ENCODE results near the gene LIG4. TPM values are rescaled to one million over a fixed set of nuclear protein-coding genes. Genes with fewer than 3 reads are reported as not detected.

Gene LIG4
- total RNA-seq, 1 experiment from 2014 or later, result 6.4 TPM

DNA sequence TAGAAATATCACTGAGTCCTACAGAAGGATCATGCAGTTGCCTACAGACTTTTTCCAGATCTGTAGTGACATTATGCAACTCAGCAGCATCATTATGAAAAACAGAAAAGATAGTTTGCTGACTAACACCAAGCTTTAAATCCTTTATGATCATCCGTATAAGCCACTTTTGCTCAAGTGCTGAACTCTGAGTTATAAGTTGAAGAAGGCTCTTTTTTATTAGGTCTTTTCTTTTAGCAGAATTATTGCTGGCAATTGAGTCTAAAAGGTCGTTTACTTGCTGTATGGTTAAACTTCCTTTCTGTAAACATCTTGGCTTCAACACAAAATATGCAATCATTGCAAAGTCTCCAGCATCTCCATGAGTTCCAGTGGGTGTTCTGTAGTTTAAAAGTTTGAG lies 4.8 kb downstream of the LIG4 start:
- Histone ChIP-seq H3K36me3 (peaks cover 9% of the 10 kb centered on the region), H3K9me3 (no peaks in the 10 kb centered on the region), H3K27me3 (no peaks in the 10 kb centered on the region), H3K4me3 (no peak overlapping the region)
- no peak for DNase-seq

DNA sequence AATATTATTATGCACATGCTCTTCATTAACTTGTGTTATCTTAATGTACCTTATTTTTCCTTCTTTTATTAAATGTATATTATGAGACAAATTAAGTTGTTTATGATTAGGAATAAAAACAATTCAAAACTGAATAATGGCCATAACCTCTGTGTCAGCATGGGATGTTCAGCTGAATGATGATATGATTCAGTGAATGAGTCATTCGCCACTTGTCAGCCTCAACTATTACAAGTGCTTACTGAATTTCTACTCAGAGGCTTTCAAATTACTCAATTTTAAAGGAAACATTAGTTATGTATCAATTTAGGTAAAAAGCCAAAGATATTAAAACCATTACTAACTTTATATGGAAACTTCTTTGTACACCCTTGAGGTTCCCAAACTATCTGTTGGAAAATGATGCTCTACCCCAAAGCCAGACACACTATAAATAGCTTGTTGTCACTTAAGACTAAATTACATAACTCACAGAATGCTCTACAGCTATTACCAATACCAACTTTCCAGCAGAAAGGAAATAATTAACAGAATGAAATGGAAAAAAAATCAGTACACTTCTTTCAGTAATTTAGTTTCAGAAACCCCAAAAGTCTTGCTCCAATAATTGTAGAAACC lies 14.4 kb downstream of the LIG4 start:
- H3K27me3 ChIP-seq, result no peaks in the 10 kb centered on the region
- no peak for DNase-seq
- H3K4me3 ChIP-seq, result no peak overlapping the region
- no peaks in the 10 kb centered on the region for H3K9me3 ChIP-seq
- H3K36me3 ChIP-seq, result no peaks in the 10 kb centered on the region

DNA sequence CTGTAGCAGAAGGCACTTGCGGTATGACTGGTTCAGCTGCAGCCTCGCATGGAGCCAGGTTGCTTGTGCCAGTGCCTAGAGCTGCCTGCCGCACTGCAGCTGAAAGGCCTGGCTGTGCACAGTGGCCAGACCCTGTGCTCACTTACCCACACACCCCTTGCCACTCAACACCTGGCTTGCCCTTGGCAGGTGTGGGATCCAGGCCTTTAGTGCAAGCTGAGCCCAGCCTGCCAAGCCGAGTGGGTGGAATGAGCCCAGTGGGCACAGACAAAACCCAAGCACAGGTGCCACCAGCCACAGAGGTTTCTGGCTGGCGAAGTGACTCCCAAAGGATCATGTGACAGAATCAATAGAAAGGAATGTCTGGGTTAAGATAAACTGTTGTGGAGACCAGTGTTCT lies 19.5 kb downstream of the LIG4 start:
- Histone ChIP-seq H3K9me3 (peaks cover 10% of the 10 kb centered on the region), H3K27me3 (no peaks in the 10 kb centered on the region), H3K36me3 (no peaks in the 10 kb centered on the region), H3K4me3 (no peak overlapping the region)
- no peak for DNase-seq

DNA sequence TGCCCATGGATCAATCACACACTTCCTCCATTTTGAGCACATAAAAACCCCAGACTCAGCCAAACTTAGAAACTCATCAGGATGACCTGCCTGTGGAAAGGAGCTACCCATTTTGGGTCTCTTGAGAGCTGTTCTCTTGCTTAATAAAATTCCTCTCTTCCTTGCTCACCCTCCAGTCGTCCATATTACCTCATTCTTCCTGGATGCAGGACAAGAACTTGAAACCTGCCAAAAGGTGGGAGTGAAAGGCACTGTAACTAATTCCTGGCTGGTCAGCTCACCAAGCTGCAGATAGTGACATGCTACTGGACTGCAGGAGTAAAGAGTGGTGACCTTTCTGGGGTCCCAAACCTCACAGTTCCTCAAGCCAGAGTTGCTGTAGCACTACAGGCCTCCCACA lies 20.2 kb downstream of the LIG4 start:
- H3K4me3 ChIP-seq, result no peak overlapping the region
- no peak for DNase-seq
- H3K27me3 ChIP-seq, result no peaks in the 10 kb centered on the region
- no peaks in the 10 kb centered on the region for H3K36me3 ChIP-seq
- H3K9me3 ChIP-seq, result peaks cover 10% of the 10 kb centered on the region

- Histone ChIP-seq H3K27me3 (no peaks in the 10 kb centered on the region), H3K36me3 (no peaks in the 10 kb centered on the region), H3K9me3 (peaks cover 10% of the 10 kb centered on the region), H3K4me3 (no peak overlapping the region)
- DNase-seq, result no peak
Measured at GRCh38 chr13:108194435-108194936, 20.9 kb downstream of the LIG4 start.

DNA sequence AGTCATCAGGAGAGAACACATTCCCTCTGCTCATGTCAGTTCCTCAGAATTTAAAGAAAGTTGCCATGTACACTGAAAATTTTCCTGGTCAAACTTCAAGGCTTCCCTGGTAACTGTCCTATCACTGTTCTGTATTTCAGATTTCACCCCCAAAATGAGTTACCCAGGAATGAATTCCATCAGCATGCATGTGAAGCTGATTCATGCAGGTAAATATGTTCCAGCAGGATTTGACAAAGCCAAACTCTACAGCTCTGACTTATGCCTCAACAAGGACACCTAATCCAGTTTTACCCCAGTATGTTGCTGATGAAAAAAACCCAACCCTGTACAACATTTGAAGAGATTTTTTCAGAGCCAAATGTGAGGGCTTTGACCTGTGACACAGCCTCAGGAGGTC lies 21.5 kb downstream of the LIG4 start:
- Histone ChIP-seq H3K9me3 (peaks cover 10% of the 10 kb centered on the region), H3K27me3 (no peaks in the 10 kb centered on the region; the same call in 1 of the 2 replicates), H3K4me3 (no peak overlapping the region), H3K36me3 (no peaks in the 10 kb centered on the region)
- DNase-seq, result no peak

GRCh38 chr13:108190897-108191296 lies 24.4 kb downstream of the LIG4 start:
- DNase-seq, result no peak
- no peaks in the 10 kb centered on the region for H3K36me3 ChIP-seq
- H3K9me3 ChIP-seq, result peaks cover 10% of the 10 kb centered on the region
- no peak overlapping the region for H3K4me3 ChIP-seq
- no peaks in the 10 kb centered on the region; the same call in 1 of the 2 replicates for H3K27me3 ChIP-seq

- no peak overlapping the region for H3K4me3 ChIP-seq
- no peaks in the 10 kb centered on the region; the same call in 1 of the 2 replicates for H3K9me3 ChIP-seq
- DNase-seq, result no peak
- H3K27me3 ChIP-seq, result no peaks in the 10 kb centered on the region; the same call in 1 of the 2 replicates
- H3K36me3 ChIP-seq, result no peaks in the 10 kb centered on the region
Measured at GRCh38 chr13:108188260-108188659, 27.1 kb downstream of the LIG4 start.

DNA sequence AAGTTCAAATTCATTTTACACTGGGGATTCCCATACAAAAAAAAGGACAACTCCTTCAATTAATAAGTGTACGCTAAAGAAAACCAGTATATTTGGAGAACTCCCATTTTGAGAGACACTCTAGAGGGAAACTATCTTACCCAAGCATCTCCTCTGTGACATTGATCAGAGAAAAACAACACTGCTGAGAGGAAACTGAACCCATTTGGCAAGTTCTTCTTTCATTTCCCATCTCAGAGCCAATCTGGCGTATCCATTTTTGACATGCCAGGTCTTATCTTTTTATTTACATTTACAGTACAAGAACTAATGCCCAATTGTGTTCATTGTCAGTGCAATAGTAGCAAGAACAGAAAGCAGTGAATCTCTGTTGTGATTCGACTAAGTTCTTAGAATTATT lies 30.1 kb downstream of the LIG4 start:
- no peak for DNase-seq
- no peak overlapping the region for H3K4me3 ChIP-seq
- no peaks in the 10 kb centered on the region for H3K36me3 ChIP-seq
- no peaks in the 10 kb centered on the region; the same call in 1 of the 2 replicates for H3K27me3 ChIP-seq
- H3K9me3 ChIP-seq, result no peaks in the 10 kb centered on the region; the same call in 1 of the 2 replicates

GRCh38 chr13:108182652-108183051 lies 32.7 kb downstream of the LIG4 start:
- DNase-seq, result no peak
- Histone ChIP-seq H3K36me3 (no peaks in the 10 kb centered on the region), H3K9me3 (no peaks in the 10 kb centered on the region), H3K4me3 (no peak overlapping the region), H3K27me3 (no peaks in the 10 kb centered on the region)

- H3K9me3 ChIP-seq, result peaks cover 8% of the 10 kb centered on the region; the same call in 1 of the 2 replicates
- H3K36me3 ChIP-seq, result no peaks in the 10 kb centered on the region
- no peak for DNase-seq
- H3K27me3 ChIP-seq, result no peaks in the 10 kb centered on the region
- no peak overlapping the region for H3K4me3 ChIP-seq
Measured at GRCh38 chr13:108178078-108178477, 37.3 kb downstream of the LIG4 start.

DNA sequence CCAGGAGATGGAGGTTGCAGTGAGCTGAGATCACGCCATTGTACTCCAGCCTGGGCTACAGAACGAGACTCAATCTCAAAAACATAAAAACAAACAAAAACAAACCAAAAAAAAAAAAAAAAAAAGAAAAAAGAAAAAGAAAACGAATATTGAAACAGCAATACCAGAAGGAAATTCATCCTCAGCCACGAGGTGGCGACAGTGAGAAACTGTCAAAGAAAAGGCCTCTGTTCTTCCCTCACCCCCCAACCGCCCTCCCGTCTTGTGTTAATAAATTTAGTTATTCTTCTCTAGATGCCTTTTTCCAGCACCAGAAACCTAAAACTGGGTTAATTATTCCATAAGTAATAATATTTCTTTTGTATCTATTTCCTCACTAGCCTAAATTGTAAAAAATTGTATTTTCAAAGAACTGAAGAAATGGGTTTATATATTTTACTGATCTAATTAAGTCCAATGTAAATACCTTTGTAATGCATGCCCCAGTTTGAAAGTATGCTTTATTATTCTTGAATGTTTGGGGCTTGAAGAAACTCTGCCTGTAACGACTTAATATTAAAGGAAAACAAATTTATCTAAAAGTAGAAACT lies 38.6 kb downstream of the LIG4 start:
- Histone ChIP-seq H3K9me3 (peaks cover 9% of the 10 kb centered on the region; the same call in 1 of the 2 replicates), H3K36me3 (no peaks in the 10 kb centered on the region), H3K4me3 (no peak overlapping the region), H3K27me3 (no peaks in the 10 kb centered on the region)
- no peak for DNase-seq

DNA sequence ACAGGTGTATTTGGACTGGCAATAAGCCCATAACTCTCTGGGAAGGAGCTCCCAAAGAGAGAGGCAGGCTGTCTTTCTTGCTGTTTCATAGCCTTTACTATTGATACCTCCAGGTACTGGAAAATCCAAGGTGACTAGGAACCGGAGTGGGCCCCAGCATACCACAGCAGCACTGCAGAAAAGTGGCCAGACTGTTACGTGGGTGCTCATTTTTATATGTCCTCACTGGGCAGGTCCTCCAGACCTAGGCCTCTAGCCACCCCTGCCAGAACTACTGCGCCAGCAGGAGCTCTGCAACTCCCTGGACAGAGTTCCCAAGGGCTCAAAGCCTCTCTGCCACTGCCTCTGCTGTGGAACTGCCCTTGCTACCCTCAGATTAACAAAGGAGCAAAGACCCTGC lies 46.4 kb downstream of the LIG4 start:
- no peak for DNase-seq
- Histone ChIP-seq H3K36me3 (no peaks in the 10 kb centered on the region), H3K9me3 (peaks cover 16% of the 10 kb centered on the region), H3K4me3 (no peak overlapping the region), H3K27me3 (no peaks in the 10 kb centered on the region)

DNA sequence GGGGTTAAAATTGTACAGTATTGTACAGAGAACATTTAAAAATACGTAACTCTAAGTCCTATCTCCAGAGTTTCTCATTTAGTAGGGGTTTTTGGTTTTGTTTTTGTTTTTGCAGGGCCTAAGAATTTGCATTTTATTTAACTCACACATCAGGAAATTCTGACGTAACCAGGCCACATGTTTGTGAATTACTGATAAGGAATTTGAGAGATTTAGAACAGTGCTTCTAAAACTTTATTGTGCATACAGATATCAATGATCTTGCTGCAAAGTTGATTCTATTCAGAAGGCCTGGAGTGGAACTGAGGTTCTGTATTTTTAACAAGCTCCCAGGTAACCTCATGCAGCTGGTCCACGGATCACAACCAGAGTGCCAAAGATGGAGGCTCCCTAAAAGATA lies 49.3 kb downstream of the LIG4 start:
- peaks cover 5% of the 10 kb centered on the region; the same call in 1 of the 2 replicates for H3K9me3 ChIP-seq
- no peak overlapping the region for H3K4me3 ChIP-seq
- no peak for DNase-seq
- no peaks in the 10 kb centered on the region for H3K36me3 ChIP-seq
- no peaks in the 10 kb centered on the region for H3K27me3 ChIP-seq

- DNase-seq, result no peak
- Histone ChIP-seq H3K4me3 (no peak overlapping the region), H3K9me3 (no peaks in the 10 kb centered on the region), H3K36me3 (no peaks in the 10 kb centered on the region), H3K27me3 (no peaks in the 10 kb centered on the region)
Measured at GRCh38 chr13:108158746-108159145, 56.6 kb downstream of the LIG4 start.
